ENCODE measurements around the gene IMMP2L. TPM values are rescaled to one million over a fixed set of nuclear protein-coding genes. Genes with fewer than 3 reads are reported as not detected.
A peak's percentile ranks its signal among the peaks of the same experiment; 100 is the strongest.

IMMP2L gene
- total and polyA plus RNA-seq, 2 of the 4 experiments (the other 2 are of a cell fraction): 5.8 to 9.3 TPM

DNA sequence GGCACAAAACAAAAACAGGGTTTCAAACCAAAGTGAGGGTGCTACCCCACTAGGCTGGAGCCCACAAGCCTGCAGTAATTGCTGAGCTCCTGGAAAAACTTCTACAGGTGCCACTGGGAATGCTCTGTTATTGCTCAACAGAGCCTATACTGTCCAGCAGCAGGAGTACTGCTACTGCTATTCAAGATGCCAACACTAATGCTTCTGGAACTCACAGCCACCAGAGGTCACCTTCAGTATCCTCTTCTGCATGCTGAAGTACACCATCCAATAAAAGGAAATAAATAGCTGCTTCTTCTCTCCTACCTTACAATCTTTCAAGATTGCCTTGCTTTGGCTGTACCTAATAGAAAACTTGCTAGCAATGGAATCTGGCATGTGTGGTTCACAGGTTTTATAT lies 249.3 kb downstream of the IMMP2L start:
- Histone ChIP-seq H3K4me1 (ENCODE audit: control insufficient read depth, insufficient read depth, low read length) (no peaks in the 10 kb centered on the region), H3K9me1 (ENCODE audit: insufficient read depth, low read length) (no peaks in the 10 kb centered on the region), H2AK9ac (replicated peaks; ENCODE audit: low read depth, low read length, poor library complexity) (no peak overlapping the region), H3K27ac (ENCODE audit: insufficient read depth, low read length) (no peak overlapping the region), H2AFZ (replicated peaks; ENCODE audit: low read length, poor library complexity) (no peak overlapping the region), H4K8ac (ENCODE audit: low read depth in 2 of 2, low read length in 2 of 2) (no peak overlapping the region), H3K4ac (ENCODE audit: low read depth, low read length) (no peak overlapping the region), H4K5ac (ENCODE audit: low read depth, low read length) (no peak overlapping the region), H4K91ac (ENCODE audit: insufficient read depth, low read depth, low read length) (no peak overlapping the region), H3K4me3 (ENCODE audit: insufficient read depth, low read depth, low read length) (no peak overlapping the region), H3K14ac (replicated peaks; ENCODE audit: low read depth, low read length) (no peak overlapping the region), H3K36me3 (ENCODE audit: control insufficient read depth, insufficient read depth, low read length) (no peaks in the 10 kb centered on the region), H3K56ac (ENCODE audit: extremely low read depth, insufficient read depth, low read length) (no peak overlapping the region), H3K4me2 (ENCODE audit: low read depth, low read length) (no peak overlapping the region), H2BK120ac (ENCODE audit: low read depth, low read length) (no peak overlapping the region), H2BK20ac (ENCODE audit: low read depth, low read length) (no peak overlapping the region), H4K20me1 (ENCODE audit: insufficient read depth, low read length) (no peaks in the 10 kb centered on the region), H3K18ac (ENCODE audit: low read depth, low read length) (no peak overlapping the region), H2BK15ac (ENCODE audit: low read depth, low read length) (no peak overlapping the region), H2AK5ac (ENCODE audit: low read depth, low read length) (no peak overlapping the region), H2BK5ac (ENCODE audit: low read depth, low read length, poor library complexity, severe bottlenecking) (no peak overlapping the region), H3K9ac (ENCODE audit: low read depth, low read length) (no peak overlapping the region), H3K79me1 (ENCODE audit: low read depth in 1 of 2, low read length in 2 of 2) (no peaks in the 10 kb centered on the region), H3K27me3 (ENCODE audit: control insufficient read depth, insufficient read depth, low read length) (no peaks in the 10 kb centered on the region), H3K9me3 (ENCODE audit: control insufficient read depth, insufficient read depth, low read length) (no peaks in the 10 kb centered on the region), H3K23ac (ENCODE audit: low read depth, low read length) (no peak overlapping the region)
- ChIA-PET CTCF (no interaction called here), POLR2A (ENCODE audit: unreplicated experiment) (no interaction called here)
- intact Hi-C loops (cut with micrococcal nuclease): no loop called here
- no TSS peak for BruUV-seq (replicated peaks)
- in situ Hi-C loops (cut with MboI; ENCODE audit: low sequenced_read_pairs): no loop called here
- TF ChIP-seq, protein P1, sequence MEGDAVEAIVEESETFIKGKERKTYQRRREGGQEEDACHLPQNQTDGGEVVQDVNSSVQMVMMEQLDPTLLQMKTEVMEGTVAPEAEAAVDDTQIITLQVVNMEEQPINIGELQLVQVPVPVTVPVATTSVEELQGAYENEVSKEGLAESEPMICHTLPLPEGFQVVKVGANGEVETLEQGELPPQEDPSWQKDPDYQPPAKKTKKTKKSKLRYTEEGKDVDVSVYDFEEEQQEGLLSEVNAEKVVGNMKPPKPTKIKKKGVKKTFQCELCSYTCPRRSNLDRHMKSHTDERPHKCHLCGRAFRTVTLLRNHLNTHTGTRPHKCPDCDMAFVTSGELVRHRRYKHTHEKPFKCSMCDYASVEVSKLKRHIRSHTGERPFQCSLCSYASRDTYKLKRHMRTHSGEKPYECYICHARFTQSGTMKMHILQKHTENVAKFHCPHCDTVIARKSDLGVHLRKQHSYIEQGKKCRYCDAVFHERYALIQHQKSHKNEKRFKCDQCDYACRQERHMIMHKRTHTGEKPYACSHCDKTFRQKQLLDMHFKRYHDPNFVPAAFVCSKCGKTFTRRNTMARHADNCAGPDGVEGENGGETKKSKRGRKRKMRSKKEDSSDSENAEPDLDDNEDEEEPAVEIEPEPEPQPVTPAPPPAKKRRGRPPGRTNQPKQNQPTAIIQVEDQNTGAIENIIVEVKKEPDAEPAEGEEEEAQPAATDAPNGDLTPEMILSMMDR (conservative IDR thresholded peaks at IDR 0.05; ENCODE audit: low read depth, low read length): no peak
- TF ChIP-seq RAD21 (IDR thresholded peaks at IDR 0.05; ENCODE audit: low read length) (peak; percentile 11; the same call in 1 of the 2 replicates), RFX5 (IDR thresholded peaks at IDR 0.05; ENCODE audit: low read depth, low read length) (no peak), CEBPB (IDR thresholded peaks at IDR 0.05; ENCODE audit: low read depth, low read length) (peak; percentile 40)
- TF ChIP-seq, protein P2, sequence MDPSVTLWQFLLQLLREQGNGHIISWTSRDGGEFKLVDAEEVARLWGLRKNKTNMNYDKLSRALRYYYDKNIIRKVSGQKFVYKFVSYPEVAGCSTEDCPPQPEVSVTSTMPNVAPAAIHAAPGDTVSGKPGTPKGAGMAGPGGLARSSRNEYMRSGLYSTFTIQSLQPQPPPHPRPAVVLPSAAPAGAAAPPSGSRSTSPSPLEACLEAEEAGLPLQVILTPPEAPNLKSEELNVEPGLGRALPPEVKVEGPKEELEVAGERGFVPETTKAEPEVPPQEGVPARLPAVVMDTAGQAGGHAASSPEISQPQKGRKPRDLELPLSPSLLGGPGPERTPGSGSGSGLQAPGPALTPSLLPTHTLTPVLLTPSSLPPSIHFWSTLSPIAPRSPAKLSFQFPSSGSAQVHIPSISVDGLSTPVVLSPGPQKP (IDR thresholded peaks at IDR 0.05; ENCODE audit: borderline replicate concordance, low read depth, low read length): no peak
- DNase-seq (peak; percentile 18), ATAC-seq (ENCODE audit: low read depth) (no peak; the same call in 1 of the 2 replicates)
- dilution Hi-C loops (cut with HindIII; ENCODE audit: low sequenced_read_pairs, unreplicated experiment): no loop called here
